Chondrocyte (in vitro differentiated cells): ENCODE data around the gene TRIM29. TPM values are rescaled to one million over a fixed set of nuclear protein-coding genes. Genes with fewer than 3 reads are reported as not detected.
"Not testable (repeated sequence)": the region's sequence is repeated elsewhere in the genome, so short reads cannot be mapped to it uniquely, and the experiment has no call there.

Source experiments
- DNase-seq: peaks from one replicate; pipeline ENCODE4 v3.0.0; 2021; ENCODE audit warnings: mixed read lengths, low spot score
- H3K27ac Mint-ChIP-seq: one replicate; pipeline ENCODE4 v1.8.0; 2021; ENCODE audit warnings: mild to moderate bottlenecking, moderate library complexity, mixed read lengths; ENCODE audit not compliant: unreplicated experiment
- H3K27me3 Mint-ChIP-seq: 2 replicates; pipeline ENCODE4 v1.8.0; 2021; ENCODE audit warnings: low read depth, mixed read lengths
- H3K36me3 Mint-ChIP-seq: 2 replicates; pipeline ENCODE4 v1.8.0; 2021; ENCODE audit warnings: low read depth, mixed read lengths
- H3K4me1 Mint-ChIP-seq: 2 replicates; pipeline ENCODE4 v1.8.0; 2021; ENCODE audit warnings: low read depth, mild to moderate bottlenecking, mixed read lengths
- H3K4me3 Mint-ChIP-seq: one replicate; pipeline ENCODE4 v1.8.0; 2021; ENCODE audit warnings: mild to moderate bottlenecking, moderate library complexity, mixed read lengths; ENCODE audit not compliant: unreplicated experiment
- H3K9me3 Mint-ChIP-seq: 2 replicates; pipeline ENCODE4 v1.8.0; 2021; ENCODE audit warnings: low read depth, mixed read lengths
- total RNA-seq: library from RNA; stranded (reverse); gene quantifications from 3 replicates; pipeline ENCODE4 v1.2.1, GENCODE V29; 2021
- TF ChIP-seq, protein P1 (sequence below): fragments of 200-600 bp; sonication (generic); IDR thresholded peaks from 2 replicates; pipeline ENCODE4 v1.5.0; 2021; ENCODE audit warnings: antibody characterized with exemption, mild to moderate bottlenecking, moderate library complexity

TRIM29 gene
- total RNA-seq, 1 donor from 2014 or later = not detected

DNA sequence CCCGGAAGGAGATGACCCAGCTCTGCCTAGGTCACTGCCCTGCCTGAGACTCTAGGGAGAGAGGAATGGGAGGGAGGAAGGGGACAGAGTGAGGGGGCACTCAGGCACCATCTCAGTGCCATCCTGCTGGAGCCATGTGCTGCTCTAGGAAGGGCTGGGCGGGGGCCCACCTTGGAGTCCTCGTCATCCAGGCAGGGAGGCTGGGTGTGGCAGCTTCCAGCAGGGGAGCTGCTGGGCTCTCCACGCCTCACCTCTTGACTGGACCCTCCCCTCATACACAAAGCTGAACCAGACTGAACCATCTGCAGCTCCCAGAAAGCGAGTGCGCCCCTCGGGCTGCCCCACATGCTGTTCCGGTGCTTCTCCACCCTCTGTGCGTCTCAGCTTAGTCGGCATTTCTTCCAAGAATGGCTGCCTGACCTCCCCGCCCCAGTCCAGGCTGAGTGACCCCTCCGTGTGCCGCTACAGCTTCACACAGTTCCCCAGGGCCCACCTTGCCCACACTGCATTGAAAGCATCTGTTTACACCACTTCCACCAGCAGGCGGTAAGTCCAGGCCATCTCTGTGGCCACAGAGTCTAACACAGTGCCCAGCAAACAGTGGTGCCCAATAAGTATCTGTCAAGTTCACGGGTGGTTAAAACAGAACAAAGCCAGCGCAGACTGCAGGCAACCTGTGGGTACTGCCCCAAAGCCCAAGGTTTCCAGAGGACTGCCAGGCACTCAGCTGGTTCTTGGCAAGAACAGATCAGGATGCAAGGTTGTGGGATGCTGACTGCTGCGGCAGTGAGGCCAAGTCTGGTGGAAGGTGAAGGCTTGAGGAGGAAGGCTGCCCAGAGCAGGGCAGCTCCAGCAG, 9.4 kb upstream of the TRIM29 start:
- peaks cover 80% of the 10 kb centered on the region for H3K27me3 Mint-ChIP-seq
- no peak for DNase-seq
- no peaks in the 10 kb centered on the region for H3K4me1 Mint-ChIP-seq
- peaks cover 6% of the 10 kb centered on the region for H3K36me3 Mint-ChIP-seq
- H3K27ac Mint-ChIP-seq = no peak overlapping the region
- TF ChIP-seq, protein P1, sequence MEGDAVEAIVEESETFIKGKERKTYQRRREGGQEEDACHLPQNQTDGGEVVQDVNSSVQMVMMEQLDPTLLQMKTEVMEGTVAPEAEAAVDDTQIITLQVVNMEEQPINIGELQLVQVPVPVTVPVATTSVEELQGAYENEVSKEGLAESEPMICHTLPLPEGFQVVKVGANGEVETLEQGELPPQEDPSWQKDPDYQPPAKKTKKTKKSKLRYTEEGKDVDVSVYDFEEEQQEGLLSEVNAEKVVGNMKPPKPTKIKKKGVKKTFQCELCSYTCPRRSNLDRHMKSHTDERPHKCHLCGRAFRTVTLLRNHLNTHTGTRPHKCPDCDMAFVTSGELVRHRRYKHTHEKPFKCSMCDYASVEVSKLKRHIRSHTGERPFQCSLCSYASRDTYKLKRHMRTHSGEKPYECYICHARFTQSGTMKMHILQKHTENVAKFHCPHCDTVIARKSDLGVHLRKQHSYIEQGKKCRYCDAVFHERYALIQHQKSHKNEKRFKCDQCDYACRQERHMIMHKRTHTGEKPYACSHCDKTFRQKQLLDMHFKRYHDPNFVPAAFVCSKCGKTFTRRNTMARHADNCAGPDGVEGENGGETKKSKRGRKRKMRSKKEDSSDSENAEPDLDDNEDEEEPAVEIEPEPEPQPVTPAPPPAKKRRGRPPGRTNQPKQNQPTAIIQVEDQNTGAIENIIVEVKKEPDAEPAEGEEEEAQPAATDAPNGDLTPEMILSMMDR = no peak
- H3K4me3 Mint-ChIP-seq = no peak overlapping the region
- H3K9me3 Mint-ChIP-seq = peaks cover 15% of the 10 kb centered on the region

DNA sequence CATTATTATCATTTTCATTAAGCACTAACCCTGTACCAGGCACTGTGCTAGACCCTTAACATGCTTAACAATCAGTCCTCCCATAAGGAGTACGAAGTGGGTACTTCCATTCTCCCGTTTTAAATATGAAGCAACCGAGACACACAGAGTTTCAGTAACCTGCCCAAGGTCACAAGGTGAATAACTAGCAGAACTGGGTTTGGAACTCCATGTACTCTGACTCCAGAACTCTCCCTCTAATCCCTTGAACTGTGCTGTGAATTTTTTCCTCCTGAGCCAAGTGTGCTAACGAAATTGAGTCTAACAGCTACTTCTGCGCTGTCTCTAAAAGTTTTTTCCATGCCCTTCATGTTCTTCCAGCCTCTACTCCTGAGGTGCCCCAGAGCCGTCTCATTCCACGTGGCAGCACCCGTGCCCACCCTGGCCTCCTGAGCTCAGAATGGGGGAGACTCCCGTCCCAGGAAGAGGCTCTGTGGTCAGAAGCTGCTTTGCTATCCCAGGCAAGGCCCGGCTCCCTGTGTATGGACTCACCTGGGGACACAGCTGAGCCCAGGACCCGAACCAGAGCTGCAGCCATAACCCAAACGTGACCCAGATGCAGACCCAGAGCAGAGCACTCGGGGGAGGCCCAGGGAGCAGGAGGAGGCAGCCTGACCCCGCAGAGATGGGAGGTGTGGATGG, 8.6 kb upstream of the TRIM29 start:
- peaks cover 6% of the 10 kb centered on the region for H3K36me3 Mint-ChIP-seq
- TF ChIP-seq, protein P1 = no peak
- H3K27ac Mint-ChIP-seq = no peak overlapping the region
- H3K4me3 Mint-ChIP-seq = no peak overlapping the region
- peaks cover 83% of the 10 kb centered on the region for H3K27me3 Mint-ChIP-seq
- no peaks in the 10 kb centered on the region for H3K4me1 Mint-ChIP-seq
- H3K9me3 Mint-ChIP-seq = peaks cover 13% of the 10 kb centered on the region
- DNase-seq = no peak

GRCh38 chr11:120144501-120144900, 6.6 kb upstream of the TRIM29 start:
- peaks cover 82% of the 10 kb centered on the region for H3K27me3 Mint-ChIP-seq
- no peaks in the 10 kb centered on the region for H3K36me3 Mint-ChIP-seq
- no peak overlapping the region for H3K4me3 Mint-ChIP-seq
- no peak for DNase-seq
- no peaks in the 10 kb centered on the region for H3K9me3 Mint-ChIP-seq
- H3K4me1 Mint-ChIP-seq = no peaks in the 10 kb centered on the region
- H3K27ac Mint-ChIP-seq = no peak overlapping the region
- TF ChIP-seq, protein P1 = no peak

DNA sequence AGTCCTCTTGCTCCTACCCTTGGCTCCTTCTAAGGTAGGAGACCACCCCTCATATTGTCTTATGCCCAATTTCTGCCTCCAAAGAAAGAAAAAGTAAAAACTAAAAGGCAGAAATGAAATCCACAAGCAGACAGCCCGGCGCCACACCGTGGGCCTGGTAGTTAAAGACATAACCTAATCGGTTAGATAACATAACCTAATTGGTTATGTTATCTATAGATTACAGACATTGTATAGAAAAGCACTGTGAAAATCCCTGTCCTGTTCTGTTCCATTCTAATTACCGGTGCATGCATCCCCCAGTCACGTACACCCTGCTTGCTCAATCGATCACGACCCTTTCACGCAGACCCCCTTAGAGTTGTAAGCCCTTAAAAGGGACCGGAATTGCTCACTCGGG, 5.6 kb upstream of the TRIM29 start:
- H3K27me3 Mint-ChIP-seq = peaks cover 74% of the 10 kb centered on the region
- not testable (repeated sequence) for H3K9me3 Mint-ChIP-seq, H3K4me3 Mint-ChIP-seq, H3K36me3 Mint-ChIP-seq, H3K27ac Mint-ChIP-seq, H3K4me1 Mint-ChIP-seq, DNase-seq

DNA sequence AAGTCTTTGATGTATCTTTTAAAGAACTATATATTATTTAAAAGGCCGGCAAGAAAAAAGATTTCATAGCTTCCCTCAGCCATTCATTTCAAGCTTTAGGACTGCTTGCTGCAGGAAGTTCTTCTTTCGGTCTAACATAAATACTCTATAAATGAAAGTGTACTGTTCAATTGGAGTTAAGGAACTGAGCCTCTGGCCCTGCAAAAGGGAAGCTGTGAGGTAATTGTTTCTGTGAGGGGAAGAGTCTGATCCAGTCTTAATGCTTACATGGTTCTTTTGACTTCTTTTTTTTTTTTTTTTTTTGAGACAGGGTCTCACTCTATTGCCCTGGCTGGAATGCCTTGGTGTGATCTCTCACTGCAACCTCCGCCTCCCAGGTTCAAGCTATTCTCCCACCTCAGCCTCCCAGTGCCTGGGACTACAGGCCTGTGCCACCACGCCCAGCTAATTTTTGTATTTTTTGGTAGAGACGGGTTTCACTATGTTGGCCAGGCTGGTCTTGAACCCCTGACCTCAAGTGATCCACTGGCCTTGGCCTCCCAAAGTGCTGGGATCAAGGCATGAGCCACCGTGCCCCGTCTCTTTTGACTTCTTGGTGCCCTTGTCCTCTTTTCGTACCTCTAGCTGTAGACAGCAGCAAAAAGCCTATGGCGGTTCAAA, 4.7 kb upstream of the TRIM29 start:
- DNase-seq = no peak
- Mint-ChIP-seq H3K4me1 (no peaks in the 10 kb centered on the region), H3K9me3 (no peaks in the 10 kb centered on the region), H3K36me3 (no peaks in the 10 kb centered on the region), H3K4me3 (no peak overlapping the region), H3K27me3 (peaks cover 65% of the 10 kb centered on the region), H3K27ac (no peak overlapping the region)
- TF ChIP-seq, protein P1 = no peak
